Esophagus muscularis mucosa (tissue), 4 donors: ENCODE measurements around the gene BEST2. TPM values are rescaled to one million over a fixed set of nuclear protein-coding genes. Genes with fewer than 3 reads are reported as not detected.
"Not testable (repeated sequence)": the region's sequence is repeated elsewhere in the genome, so short reads cannot be mapped to it uniquely, and the experiment has no call there.

Experiments
- DNase-seq: peaks from one replicate; pipeline ENCODE4 v3.0.0-alpha.2; 2017; ENCODE audit errors: extremely low spot score
- H3K27ac ChIP-seq, 4 donors: fragments of 200-600 bp; sonication (generic); replicated peaks in 1 of 4; 1 replicate in 3 of 4; 2 replicates in 1 of 4; pipeline ENCODE4 v1.5.1; 2016 to 2019; ENCODE audit warnings: mild to moderate bottlenecking in 1 of 4
- H3K27me3 ChIP-seq, 4 donors: fragments of 200-600 bp; sonication (generic); one replicate each; pipeline versions ENCODE4 v1.5.1 to v1.6.0; 2016 to 2019
- H3K36me3 ChIP-seq, 4 donors: fragments of 200-600 bp; sonication (generic); one replicate each; pipeline ENCODE4 v1.5.1; 2016 to 2019
- H3K4me1 ChIP-seq, 4 donors: fragments of 200-600 bp; sonication (generic); one replicate each; pipeline ENCODE4 v1.5.1; 2016 to 2019
- H3K4me3 ChIP-seq, 4 donors: fragments of 200-600 bp; sonication (generic); 1 replicate in 2 of 4; 2 replicates in 2 of 4; pipeline ENCODE4 v1.5.1; 2016 to 2019; ENCODE audit warnings: mild to moderate bottlenecking in 4 of 4, moderate library complexity in 1 of 4
- H3K9me3 ChIP-seq, 4 donors: fragments of 200-600 bp; sonication (generic); 1 replicate in 3 of 4; 2 replicates in 1 of 4; pipeline ENCODE4 v1.5.1; 2016 to 2019
- EP300 ChIP-seq: sonication (generic); formaldehyde crosslinking; IDR thresholded peaks from one replicate; pipeline ENCODE4 v1.6.1; 2017; ENCODE audit warnings: antibody characterized with exemption
- POLR2A ChIP-seq: fragments of 450-650 bp; IDR thresholded peaks from one replicate; pipeline ENCODE4 v1.6.1; 2017; ENCODE audit warnings: antibody characterized with exemption, moderate library complexity, mild to moderate bottlenecking, low read depth
- POLR2AphosphoS5 ChIP-seq, 2 donors: sonication (generic); formaldehyde crosslinking; IDR thresholded peaks; one replicate each; pipeline ENCODE4 v1.6.1; 2017; ENCODE audit warnings: antibody characterized with exemption in 2 of 2
- WGBS: methylation state at CpG from one replicate; pipeline ENCODE4 v1.1.5; 2018; 5-methylcytosine and 5-hydroxymethylcytosine counted together
- intact Hi-C: fragments of 100-400 bp; cut with DNase I; formaldehyde crosslinking; loops from one replicate; pipeline ENCODE4 v1.15.1; 2023
- total RNA-seq, 4 donors: library from RNA; depleted of rRNA; stranded (reverse); fragments of >200 nt; gene quantifications; one replicate each; pipeline versions ENCODE4 v1.1.0 to v1.2.1, GENCODE V29; 2016
- TF ChIP-seq, protein P1 (sequence below), 3 experiments: fragments of 200-600 bp in 2 of 3; fragments of 450-650 bp in 1 of 3; sonication (generic) in 2 of 3; IDR thresholded peaks; one replicate each; pipeline ENCODE4 v1.5.1; 2017 to 2019; ENCODE audit warnings: antibody characterized with exemption in 3 of 3, mild to moderate bottlenecking in 2 of 3, moderate library complexity in 1 of 3

The BEST2 gene
- total RNA-seq, 4 donors from 2014 or later: not detected

DNA sequence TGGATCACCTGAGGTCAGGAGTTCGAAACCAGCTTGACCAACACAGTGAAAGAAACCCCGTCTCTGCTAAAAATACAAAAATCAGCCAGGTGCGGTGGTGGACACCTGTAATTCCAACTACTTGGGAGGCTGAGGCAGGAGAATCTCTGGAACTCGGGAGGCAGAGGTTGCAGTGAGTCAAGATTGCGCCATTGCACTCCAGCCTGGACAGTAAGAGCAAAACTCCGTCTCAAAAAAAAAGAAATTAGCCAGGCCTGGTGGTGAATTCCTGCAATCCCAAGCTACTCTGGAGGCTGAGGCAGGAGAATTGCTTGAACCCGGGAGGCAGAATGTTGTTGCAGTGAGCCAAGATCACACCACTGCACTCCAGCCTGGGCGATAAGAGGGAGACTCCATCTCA, 43.0 kb upstream of the BEST2 start:
- H3K27ac ChIP-seq: no peak overlapping the region
- no peaks in the 10 kb centered on the region for H3K9me3 ChIP-seq
- H3K27me3 ChIP-seq: no peaks in the 10 kb centered on the region
- DNase-seq: no peak
- intact Hi-C loops: no loop called here
- peaks cover 0 to 4% (median 2%) of the 10 kb centered on the region in 4 donors for H3K4me1 ChIP-seq
- 93% methylated on average over 8 of the region's 8 CpGs for WGBS
- H3K4me3 ChIP-seq: no peak overlapping the region
- TF ChIP-seq EP300 (no peak), POLR2AphosphoS5 (IDR thresholded peaks at IDR 0.05) (no peak), POLR2A (no peak)
- TF ChIP-seq, protein P1, sequence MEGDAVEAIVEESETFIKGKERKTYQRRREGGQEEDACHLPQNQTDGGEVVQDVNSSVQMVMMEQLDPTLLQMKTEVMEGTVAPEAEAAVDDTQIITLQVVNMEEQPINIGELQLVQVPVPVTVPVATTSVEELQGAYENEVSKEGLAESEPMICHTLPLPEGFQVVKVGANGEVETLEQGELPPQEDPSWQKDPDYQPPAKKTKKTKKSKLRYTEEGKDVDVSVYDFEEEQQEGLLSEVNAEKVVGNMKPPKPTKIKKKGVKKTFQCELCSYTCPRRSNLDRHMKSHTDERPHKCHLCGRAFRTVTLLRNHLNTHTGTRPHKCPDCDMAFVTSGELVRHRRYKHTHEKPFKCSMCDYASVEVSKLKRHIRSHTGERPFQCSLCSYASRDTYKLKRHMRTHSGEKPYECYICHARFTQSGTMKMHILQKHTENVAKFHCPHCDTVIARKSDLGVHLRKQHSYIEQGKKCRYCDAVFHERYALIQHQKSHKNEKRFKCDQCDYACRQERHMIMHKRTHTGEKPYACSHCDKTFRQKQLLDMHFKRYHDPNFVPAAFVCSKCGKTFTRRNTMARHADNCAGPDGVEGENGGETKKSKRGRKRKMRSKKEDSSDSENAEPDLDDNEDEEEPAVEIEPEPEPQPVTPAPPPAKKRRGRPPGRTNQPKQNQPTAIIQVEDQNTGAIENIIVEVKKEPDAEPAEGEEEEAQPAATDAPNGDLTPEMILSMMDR (IDR thresholded peaks at IDR 0.05): no peak
- peaks cover 86 to 98% (median 96%) of the 10 kb centered on the region in 4 donors for H3K36me3 ChIP-seq

DNA sequence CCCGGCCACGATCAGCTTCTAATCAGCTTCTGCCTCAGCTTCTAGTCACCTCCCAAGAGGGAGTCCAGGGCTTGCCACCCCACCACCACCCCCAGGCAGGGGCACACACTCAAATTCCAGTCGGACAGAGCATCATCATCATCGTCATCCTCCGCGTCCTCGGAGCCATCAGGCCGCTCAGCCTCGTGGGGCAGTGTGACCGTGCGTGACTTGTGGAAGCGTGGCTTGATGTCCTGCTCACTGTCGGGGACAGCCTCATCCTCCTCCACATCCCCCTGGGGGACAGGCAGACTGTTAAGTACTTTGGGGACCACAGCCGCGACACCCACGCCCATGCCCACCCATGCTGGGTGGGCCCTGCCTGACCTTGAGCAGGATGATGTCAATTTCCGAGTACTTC, 40.4 kb upstream of the BEST2 start:
- no peak for DNase-seq
- Histone ChIP-seq H3K27ac (no peak overlapping the region), H3K4me3 (no peak overlapping the region), H3K27me3 (no peaks in the 10 kb centered on the region), H3K36me3 (peaks cover 81 to 98% (median 96%) of the 10 kb centered on the region in 4 donors), H3K4me1 (peaks cover 0 to 4% (median 2%) of the 10 kb centered on the region in 4 donors), H3K9me3 (no peaks in the 10 kb centered on the region)
- TF ChIP-seq POLR2A: no peak
- TF ChIP-seq, protein P1 (IDR thresholded peaks at IDR 0.05): no peak
- TF ChIP-seq POLR2AphosphoS5 (IDR thresholded peaks at IDR 0.05): no peak
- no peak for TF ChIP-seq EP300
- intact Hi-C loops: no loop called here
- WGBS: 89% methylated on average over 17 of the region's 17 CpGs

DNA sequence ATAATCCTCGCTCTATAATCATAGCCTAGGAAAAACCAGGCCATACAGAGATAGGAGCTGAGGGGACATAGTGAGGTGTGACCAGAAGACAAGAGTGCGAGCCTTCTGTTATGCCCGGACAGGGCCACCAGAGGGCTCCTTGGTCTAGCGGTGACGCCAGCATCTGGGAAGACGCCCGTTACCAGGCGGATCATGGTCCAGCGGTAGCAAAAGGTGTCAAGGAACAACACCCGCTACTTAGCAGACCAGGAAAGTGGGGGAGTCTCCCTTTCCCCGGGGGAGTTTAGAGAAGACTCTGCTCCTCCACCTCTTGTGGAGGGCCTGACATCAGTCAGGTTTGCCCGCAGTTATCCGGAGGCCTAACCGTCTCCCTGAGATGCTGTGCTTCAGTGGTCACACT, 39.5 kb upstream of the BEST2 start:
- H3K4me3 ChIP-seq, H3K9me3 ChIP-seq, DNase-seq, H3K27me3 ChIP-seq, H3K27ac ChIP-seq, intact Hi-C loops: not testable (repeated sequence)
- H3K4me1 ChIP-seq: peaks cover 0 to 11% (median 6%) of the 10 kb centered on the region in 4 donors
- peaks cover 78 to 98% (median 96%) of the 10 kb centered on the region in 4 donors for H3K36me3 ChIP-seq
- TF ChIP-seq, protein P1 (IDR thresholded peaks at IDR 0.05): peak; percentile 24 to 49 (median 36)
- 72% methylated on average over 7 of the region's 14 CpGs for WGBS

GRCh38 chr19:12713304-12713703, 38.3 kb upstream of the BEST2 start:
- peaks cover 0 to 12% (median 11%) of the 10 kb centered on the region in 4 donors for H3K4me1 ChIP-seq
- intact Hi-C loops, H3K27ac ChIP-seq, H3K9me3 ChIP-seq, DNase-seq, H3K27me3 ChIP-seq, H3K4me3 ChIP-seq: not testable (repeated sequence)
- 94% methylated on average over 9 of the region's 9 CpGs for WGBS
- peaks cover 83 to 98% (median 92%) of the 10 kb centered on the region in 4 donors for H3K36me3 ChIP-seq

DNA sequence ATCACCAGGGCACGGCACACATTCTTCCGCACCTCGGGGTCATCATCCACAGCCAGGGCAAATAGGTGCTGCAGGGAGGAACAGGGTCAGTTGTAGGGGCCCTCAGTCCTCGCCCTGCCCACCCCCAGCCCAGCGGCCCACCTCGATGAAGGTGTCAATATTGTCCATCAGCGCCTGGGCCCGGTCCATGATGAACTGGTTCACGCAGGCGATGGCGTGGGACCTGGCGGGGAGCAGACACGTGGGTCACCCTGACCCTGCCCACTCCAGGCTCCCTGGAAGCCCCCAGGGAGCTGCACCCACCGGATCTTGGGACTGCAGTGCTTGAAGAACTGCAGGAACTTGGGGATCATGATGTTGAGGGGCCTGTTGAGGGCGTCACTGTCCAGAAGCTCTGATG, 36.5 kb upstream of the BEST2 start:
- WGBS: 90% methylated on average over 6 of the region's 15 CpGs
- intact Hi-C loops: no loop called here
- Histone ChIP-seq H3K4me3 (no peak overlapping the region), H3K27me3 (no peaks in the 10 kb centered on the region), H3K36me3 (peaks cover 70 to 90% (median 84%) of the 10 kb centered on the region in 4 donors), H3K9me3 (no peaks in the 10 kb centered on the region), H3K27ac (no peak overlapping the region), H3K4me1 (peaks cover 12 to 30% (median 28%) of the 10 kb centered on the region in 4 donors)
- TF ChIP-seq, protein P1 (IDR thresholded peaks at IDR 0.05): no peak
- TF ChIP-seq EP300 (no peak), POLR2AphosphoS5 (IDR thresholded peaks at IDR 0.05) (no peak), POLR2A (no peak)
- no peak for DNase-seq
